ENCODE results near the gene CAPN15.

GRCh38 chr16:529012-529575 lies 1.6 kb downstream of the CAPN15 start:
- TF ChIP-seq CTCF (IDR thresholded peaks at IDR 0.05) (no peak), EP300 (IDR thresholded peaks at IDR 0.05) (no peak), POLR2A (IDR thresholded peaks at IDR 0.05) (no peak)

Measured in suprapubic skin (tissue), 3 donors.